Sigmoid colon (tissue), 7 donors: ENCODE results near the gene KCNK3. TPM values are rescaled to one million over a fixed set of nuclear protein-coding genes. Genes with fewer than 3 reads are reported as not detected.

Source experiments
- DNase-seq: peaks from one replicate; pipeline ENCODE4 v3.0.0-alpha.2; 2019
- H3K27ac ChIP-seq, 4 donors: fragments of 200-600 bp; sonication (generic); one replicate each; pipeline ENCODE4 v1.5.1; 2016 to 2019; ENCODE audit warnings: mild to moderate bottlenecking in 1 of 4
- H3K27me3 ChIP-seq, 3 donors: fragments of 200-600 bp; sonication (generic); one replicate each; pipeline ENCODE4 v1.5.1; 2019; ENCODE audit warnings: mild to moderate bottlenecking in 1 of 3
- H3K36me3 ChIP-seq, 4 donors: fragments of 200-600 bp; sonication (generic); one replicate each; pipeline ENCODE4 v1.5.1; 2016 to 2019
- H3K4me1 ChIP-seq, 4 donors: fragments of 200-600 bp; sonication (generic); one replicate each; pipeline ENCODE4 v1.5.1; 2017 to 2019
- H3K4me3 ChIP-seq, 4 donors: fragments of 200-600 bp; sonication (generic); one replicate each; pipeline ENCODE4 v1.5.1; 2017 to 2019; ENCODE audit warnings: mild to moderate bottlenecking in 2 of 4, moderate library complexity in 1 of 4
- H3K9me3 ChIP-seq, 4 donors: fragments of 200-600 bp in 3 of 4; sonication (generic) in 3 of 4; one replicate each; pipeline versions ENCODE4 v1.5.1 to v1.6.1; 2013 to 2019
- EP300 ChIP-seq, 4 donors: sonication (generic); formaldehyde crosslinking; IDR thresholded peaks; one replicate each; pipeline ENCODE4 v1.6.1; 2017; ENCODE audit warnings: antibody characterized with exemption in 4 of 4
- POLR2A ChIP-seq, 2 donors: fragments of 450-650 bp; IDR thresholded peaks; one replicate each; pipeline ENCODE4 v1.6.1; 2016; ENCODE audit warnings: antibody characterized with exemption in 2 of 2, mild to moderate bottlenecking in 2 of 2, moderate library complexity in 2 of 2
- POLR2AphosphoS5 ChIP-seq, 4 donors: sonication (generic); formaldehyde crosslinking; IDR thresholded peaks; one replicate each; pipeline ENCODE4 v1.6.1; 2017; ENCODE audit warnings: antibody characterized with exemption in 4 of 4
- WGBS, 2 donors: extraction: QIAGEN DNeasy Blood & Tissue Kit; methylation state at CpG; one replicate each; pipeline ENCODE4 v1.1.7; 2013; 5-methylcytosine and 5-hydroxymethylcytosine counted together
- intact Hi-C: fragments of 100-400 bp; cut with DNase I; formaldehyde crosslinking; loops from one replicate; pipeline ENCODE4 v1.15.1; 2023
- polyA plus RNA-seq, 3 donors: library from polyadenylated mRNA; stranded (reverse); fragments of 200-250 nt; gene quantifications; one replicate each; pipeline ENCODE4 v1.2.3, GENCODE V29; 2013
- total RNA-seq, 4 donors: library from RNA; depleted of rRNA; stranded (reverse); fragments of >200 nt; gene quantifications; one replicate each; pipeline ENCODE4 v1.1.0, GENCODE V29; 2016
- TF ChIP-seq, protein P1 (sequence below), 4 experiments: fragments of 450-650 bp in 3 of 4; fragments of 200-600 bp in 1 of 4; IDR thresholded peaks; one replicate each; pipeline ENCODE4 v1.5.1; 2016 to 2019; ENCODE audit warnings: antibody characterized with exemption in 4 of 4, mild to moderate bottlenecking in 3 of 4, moderate library complexity in 2 of 4
- donor health status: healthy with polysubstance abuse.
- donor health status: Bipolar disorder and iron deficiency.
- donor health status: healthy.

KCNK3 gene
- total and polyA plus RNA-seq, 7 donors: under 0.01 to 12.2 (median 2.9) TPM

DNA sequence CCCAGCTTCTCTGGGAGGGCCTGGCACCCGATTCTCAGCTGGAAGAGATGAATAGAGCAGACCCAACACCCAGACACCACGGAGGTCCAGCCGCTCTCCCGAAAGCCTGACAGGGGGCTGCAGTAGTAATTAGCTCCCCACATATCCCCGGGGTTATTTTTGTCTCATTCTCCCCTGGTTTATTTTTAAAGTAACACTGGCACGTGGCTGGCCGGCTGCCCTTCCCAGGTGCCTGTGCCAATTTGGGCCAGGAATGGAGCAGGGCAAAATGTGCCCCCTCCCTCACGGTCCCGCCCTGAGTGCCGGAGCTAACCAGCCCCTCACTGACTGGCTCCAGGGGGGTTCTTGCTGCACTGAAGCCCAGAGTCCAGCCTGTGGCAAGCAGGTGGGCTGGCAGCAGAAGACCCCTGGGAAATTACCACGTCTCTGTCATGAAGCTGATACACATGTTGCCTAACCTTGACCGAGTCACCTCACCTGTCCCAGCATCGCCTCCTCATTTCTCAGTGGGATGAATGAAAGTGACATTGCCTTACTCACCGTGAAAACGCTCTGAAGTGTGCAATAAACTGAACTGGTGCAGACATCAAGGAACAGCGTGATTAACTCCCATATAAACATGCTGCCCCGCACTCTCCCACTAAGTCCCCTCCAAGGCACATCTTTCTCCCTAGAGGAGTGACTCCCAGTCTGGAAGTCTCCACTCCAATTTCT lies 18.4 kb downstream of the KCNK3 start:
- no peaks in the 10 kb centered on the region for H3K36me3 ChIP-seq
- H3K4me3 ChIP-seq: no peak overlapping the region
- no peak for TF ChIP-seq POLR2AphosphoS5 (IDR thresholded peaks at IDR 0.05)
- no peak for TF ChIP-seq EP300 (IDR thresholded peaks at IDR 0.05)
- TF ChIP-seq, protein P1, sequence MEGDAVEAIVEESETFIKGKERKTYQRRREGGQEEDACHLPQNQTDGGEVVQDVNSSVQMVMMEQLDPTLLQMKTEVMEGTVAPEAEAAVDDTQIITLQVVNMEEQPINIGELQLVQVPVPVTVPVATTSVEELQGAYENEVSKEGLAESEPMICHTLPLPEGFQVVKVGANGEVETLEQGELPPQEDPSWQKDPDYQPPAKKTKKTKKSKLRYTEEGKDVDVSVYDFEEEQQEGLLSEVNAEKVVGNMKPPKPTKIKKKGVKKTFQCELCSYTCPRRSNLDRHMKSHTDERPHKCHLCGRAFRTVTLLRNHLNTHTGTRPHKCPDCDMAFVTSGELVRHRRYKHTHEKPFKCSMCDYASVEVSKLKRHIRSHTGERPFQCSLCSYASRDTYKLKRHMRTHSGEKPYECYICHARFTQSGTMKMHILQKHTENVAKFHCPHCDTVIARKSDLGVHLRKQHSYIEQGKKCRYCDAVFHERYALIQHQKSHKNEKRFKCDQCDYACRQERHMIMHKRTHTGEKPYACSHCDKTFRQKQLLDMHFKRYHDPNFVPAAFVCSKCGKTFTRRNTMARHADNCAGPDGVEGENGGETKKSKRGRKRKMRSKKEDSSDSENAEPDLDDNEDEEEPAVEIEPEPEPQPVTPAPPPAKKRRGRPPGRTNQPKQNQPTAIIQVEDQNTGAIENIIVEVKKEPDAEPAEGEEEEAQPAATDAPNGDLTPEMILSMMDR (IDR thresholded peaks at IDR 0.05): no peak
- TF ChIP-seq POLR2A (IDR thresholded peaks at IDR 0.05): no peak
- no peaks in the 10 kb centered on the region for H3K9me3 ChIP-seq
- DNase-seq: no peak
- intact Hi-C loops: loop anchor here (2.0 kb wide), 1 partner anchor 18 kb away; the partner anchor contains the start of gene KCNK3
- H3K27me3 ChIP-seq: no peaks in the 10 kb centered on the region
- 67 to 80% methylated on average over 17 of the region's 17 CpGs for WGBS, 2 donors
- H3K27ac ChIP-seq: peak overlapping the region; percentile 49 to 85 (median 68)
- H3K4me1 ChIP-seq: peaks cover 0 to 63% (median 48%) of the 10 kb centered on the region in 4 donors

DNA sequence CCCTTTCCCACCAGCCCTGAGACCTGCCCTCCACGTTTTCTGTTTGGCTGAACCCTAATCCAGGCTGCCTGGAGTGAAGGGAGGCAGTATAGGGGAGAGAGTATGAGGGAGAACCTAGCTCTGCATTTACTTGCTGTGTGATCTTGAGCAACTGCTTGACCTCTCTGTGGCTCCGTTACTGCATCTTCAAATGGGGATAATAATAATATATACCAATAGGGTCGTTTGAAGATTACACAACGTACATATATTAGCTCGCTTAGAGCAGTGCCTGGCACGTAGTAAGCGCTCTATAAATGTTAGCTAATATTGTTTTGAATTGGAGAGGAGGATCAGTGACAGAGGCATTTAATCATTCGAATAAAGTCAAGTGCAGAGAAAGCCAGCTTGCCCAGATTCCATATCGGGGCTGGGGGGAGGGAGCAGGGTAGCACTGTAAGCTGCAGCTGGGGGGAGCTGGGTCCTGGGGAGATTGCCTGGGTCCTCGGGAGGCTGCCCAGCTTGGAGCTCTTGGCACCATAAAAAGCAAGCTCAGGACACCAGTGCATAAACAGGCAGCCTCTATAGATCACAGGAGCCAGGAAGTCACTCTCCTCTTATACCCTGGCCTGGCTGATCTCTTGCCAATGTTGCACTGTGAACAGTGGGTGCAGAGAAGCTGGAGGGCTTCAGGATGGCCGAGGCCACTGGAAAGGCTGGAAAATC lies 19.1 kb downstream of the KCNK3 start:
- H3K4me3 ChIP-seq: no peak overlapping the region
- TF ChIP-seq, protein P1 (IDR thresholded peaks at IDR 0.05): no peak
- TF ChIP-seq EP300 (IDR thresholded peaks at IDR 0.05): peak in 2 of 4 donors; percentile 10 to 35
- no peak for TF ChIP-seq POLR2A (IDR thresholded peaks at IDR 0.05)
- TF ChIP-seq POLR2AphosphoS5 (IDR thresholded peaks at IDR 0.05): peak; percentile 31 to 53 (median 44)
- H3K27ac ChIP-seq: peak overlapping the region; percentile 49 to 85 (median 73)
- no peaks in the 10 kb centered on the region for H3K27me3 ChIP-seq
- H3K36me3 ChIP-seq: no peaks in the 10 kb centered on the region
- H3K4me1 ChIP-seq: peaks cover 0 to 62% (median 47%) of the 10 kb centered on the region in 4 donors
- intact Hi-C loops: loop anchor here (2.0 kb wide), 1 partner anchor 19 kb away; the partner anchor contains the start of gene KCNK3
- DNase-seq: peak; percentile 93
- no peaks in the 10 kb centered on the region for H3K9me3 ChIP-seq
- WGBS, 2 donors: 64 to 70% methylated on average over 11 of the region's 11 CpGs

DNA sequence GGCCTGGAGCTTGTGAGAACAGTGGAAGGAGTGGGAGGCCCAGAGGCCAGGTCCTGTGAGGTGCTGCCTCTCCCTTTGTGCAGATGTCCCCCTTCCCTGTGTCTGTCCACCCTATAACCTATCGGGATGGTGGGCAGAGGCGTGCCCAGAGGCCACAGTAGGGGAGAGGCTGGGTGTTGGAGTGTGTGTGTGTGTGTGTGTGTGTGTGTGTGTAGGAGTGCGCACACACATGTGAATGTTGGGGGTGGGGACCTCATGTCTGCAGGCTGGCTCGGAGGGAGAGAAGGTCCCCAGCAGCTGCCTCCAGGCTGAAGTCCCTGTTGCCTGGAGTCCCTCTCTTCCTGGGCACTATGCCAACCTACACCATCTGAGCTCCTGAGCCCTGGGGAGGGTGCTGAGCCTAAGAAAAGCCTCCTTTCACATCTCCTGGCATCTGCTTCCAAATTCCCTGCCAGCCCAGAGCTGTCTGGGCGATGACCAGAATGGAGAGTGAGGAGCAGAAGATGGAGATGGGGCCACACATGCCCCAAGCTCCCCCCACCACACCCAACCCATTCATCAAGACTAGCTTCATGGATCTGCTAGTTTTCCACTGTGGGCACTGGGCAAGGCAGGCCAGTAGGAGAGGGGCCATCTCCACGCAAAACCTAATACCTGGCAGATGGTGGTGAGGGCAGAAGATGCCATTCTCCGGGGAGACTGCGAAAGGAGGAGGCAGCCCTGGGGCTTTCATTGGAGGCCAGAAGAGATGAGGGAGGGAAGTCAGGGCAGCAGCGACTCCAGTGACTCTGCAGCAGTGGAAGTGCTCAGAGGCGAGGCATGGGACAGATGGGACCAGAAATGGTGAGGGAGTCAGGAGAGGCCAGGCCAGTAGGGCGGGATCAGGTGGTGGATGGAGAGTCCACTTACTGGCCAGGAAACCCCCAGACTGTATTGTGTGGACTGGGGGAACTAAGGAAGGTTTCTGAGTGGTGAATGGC lies 20.3 kb downstream of the KCNK3 start:
- H3K4me1 ChIP-seq: peaks cover 0 to 50% (median 38%) of the 10 kb centered on the region in 4 donors
- TF ChIP-seq, protein P1 (IDR thresholded peaks at IDR 0.05): no peak
- TF ChIP-seq EP300 (IDR thresholded peaks at IDR 0.05): no peak
- TF ChIP-seq POLR2A (IDR thresholded peaks at IDR 0.05): no peak
- no peak for TF ChIP-seq POLR2AphosphoS5 (IDR thresholded peaks at IDR 0.05)
- WGBS, 2 donors: 81 to 86% methylated on average over 11 of the region's 11 CpGs
- peak overlapping the region; percentile 49 to 85 (median 73) for H3K27ac ChIP-seq
- intact Hi-C loops: no loop called here
- no peak overlapping the region for H3K4me3 ChIP-seq
- H3K36me3 ChIP-seq: no peaks in the 10 kb centered on the region
- no peaks in the 10 kb centered on the region for H3K27me3 ChIP-seq
- no peaks in the 10 kb centered on the region for H3K9me3 ChIP-seq
- peak; percentile 85 for DNase-seq

DNA sequence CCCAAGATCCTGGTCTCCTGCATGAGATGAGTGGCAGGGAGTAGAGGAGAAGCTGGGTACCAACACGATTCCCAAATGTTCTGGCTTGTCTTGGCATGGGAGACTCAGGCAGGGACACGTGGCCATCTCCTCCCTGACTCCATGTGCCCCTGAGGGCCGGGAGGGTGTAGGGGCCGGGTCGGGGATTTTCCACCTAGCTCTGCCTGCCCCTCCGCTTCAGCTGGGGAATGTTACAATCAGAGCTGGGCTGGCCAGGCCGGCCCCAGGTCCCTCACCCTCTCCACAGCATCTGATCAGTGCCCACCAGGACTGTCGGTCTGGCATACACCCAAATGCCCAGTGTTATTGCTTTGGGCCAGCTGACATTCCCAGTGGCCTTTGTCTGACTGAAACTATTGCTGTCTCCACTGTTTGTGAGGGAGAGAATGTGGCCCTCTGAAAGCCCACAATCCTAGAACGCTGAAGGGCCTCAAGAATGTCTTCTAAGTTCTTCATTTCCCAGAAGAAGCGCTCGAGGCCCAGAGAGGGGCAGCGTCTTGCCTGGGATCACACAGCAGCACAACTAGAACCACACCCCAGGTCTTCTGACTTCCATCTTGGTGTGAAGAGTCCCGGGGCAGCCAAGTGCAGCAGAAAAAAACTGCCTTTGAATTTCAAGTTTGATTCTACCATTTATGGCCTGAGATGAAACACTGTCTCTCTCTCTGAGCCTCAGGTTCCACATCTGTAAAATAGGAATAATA lies 23.2 kb downstream of the KCNK3 start:
- Histone ChIP-seq H3K27ac (no peak overlapping the region), H3K36me3 (no peaks in the 10 kb centered on the region), H3K4me3 (no peak overlapping the region), H3K4me1 (peaks cover 0 to 60% (median 49%) of the 10 kb centered on the region in 4 donors), H3K27me3 (no peaks in the 10 kb centered on the region), H3K9me3 (no peaks in the 10 kb centered on the region)
- WGBS, 2 donors: 87 to 89% methylated on average over 13 of the region's 13 CpGs
- TF ChIP-seq, protein P1 (IDR thresholded peaks at IDR 0.05): no peak
- TF ChIP-seq POLR2A (IDR thresholded peaks at IDR 0.05): no peak
- TF ChIP-seq EP300 (IDR thresholded peaks at IDR 0.05): no peak
- TF ChIP-seq POLR2AphosphoS5 (IDR thresholded peaks at IDR 0.05): no peak
- no peak for DNase-seq
- intact Hi-C loops: no loop called here
